HepG2 (cell line): ENCODE results near the gene SLC41A3. TPM values are rescaled to one million over a fixed set of nuclear protein-coding genes. Genes with fewer than 3 reads are reported as not detected.

Experiments used
- ATAC-seq: fragments of 200-7000 bp; cut with Tn5 transposase; 3 replicates; pipeline ENCODE4 v1.9.1; 2020; ENCODE audit warnings: mild to moderate bottlenecking, moderate library complexity
- BruUV-seq: library from RNA; stranded (reverse); fragments of 400-500 nt; replicated peaks from 2 replicates; lab custom pipeline; 2021; lab: Mats Ljungman, UMichigan
- CTCF ChIA-PET: fragments of 300-600 bp; formaldehyde crosslinking; extraction: SDS; loops from one replicate; lab custom pipeline; 2021; ENCODE audit warnings: low total read pairs, inconsistent platforms, low intra/inter-chr PET ratio; lab: Yijun Ruan, JAX
- POLR2A ChIA-PET: fragments of 350-600 bp; sonication (Branson Sonifier 250); formaldehyde crosslinking; loops from one replicate; lab custom pipeline; 2020; ENCODE audit warnings: antibody characterized with exemption, inconsistent platforms; lab: Yijun Ruan, JAX
- DNase-seq: peaks from one replicate; pipeline ENCODE4 v3.0.0-alpha.2; 2015; ENCODE audit warnings: low spot score
- FAIRE-seq: peaks from 3 replicates; lab custom pipeline; 2011; peaks lifted over from hg19 to GRCh38; lab: Jason Lieb, UNC
- H2AFZ ChIP-seq: one replicate; pipeline ENCODE4 v1.6.1; 2011; ENCODE audit warnings: low read length, inconsistent platforms
- H3K27ac ChIP-seq: fragments of 300-600 bp; 3 replicates; pipeline ENCODE4 v1.8.0; 2011; ENCODE audit warnings: mixed run types, mild to moderate bottlenecking, mixed read lengths, low read length, inconsistent platforms; ENCODE audit not compliant: insufficient read depth; ENCODE audit errors: extremely low read length
- H3K27me3 ChIP-seq, 2 experiments: fragments of 200-600 bp in 1 of 2; 2 replicates in 1 of 2; 3 replicates in 1 of 2; pipeline versions ENCODE4 v1.6.0 to v1.8.0; 2011; ENCODE audit warnings: low read length in 2 of 2, mild to moderate bottlenecking in 2 of 2, moderate library complexity in 2 of 2, inconsistent platforms in 1 of 2; ENCODE audit not compliant: insufficient read depth in 2 of 2, control insufficient read depth in 1 of 2
- H3K36me3 ChIP-seq, 2 experiments: fragments of 200-600 bp in 1 of 2; replicated peaks in 1 of 2; 2 replicates in 1 of 2; 3 replicates in 1 of 2; pipeline versions ENCODE4 v1.5.1 to v1.8.0; 2011; ENCODE audit warnings: low read length in 2 of 2, inconsistent platforms in 1 of 2; ENCODE audit not compliant: insufficient read depth in 2 of 2, control insufficient read depth in 1 of 2
- H3K4me1 ChIP-seq: 2 replicates; pipeline ENCODE4 v1.5.1; 2012; ENCODE audit warnings: low read length, inconsistent platforms; ENCODE audit not compliant: insufficient read depth
- H3K4me2 ChIP-seq: 2 replicates; pipeline ENCODE4 v1.6.0; 2011; ENCODE audit warnings: low read depth, low read length, inconsistent platforms
- H3K4me3 ChIP-seq, 3 experiments: fragments of 200-600 bp in 1 of 3; sonication (generic), shearing (Covaris generic) in 1 of 3; replicated peaks in 1 of 3; 2 replicates each; pipeline ENCODE4 v1.5.1; 2011 to 2016; ENCODE audit warnings: low read length in 3 of 3, inconsistent platforms in 2 of 3, low read depth in 2 of 3, mild to moderate bottlenecking in 2 of 3, control low read depth in 1 of 3, mixed read lengths in 1 of 3; ENCODE audit not compliant: insufficient read depth in 1 of 3
- H3K79me2 ChIP-seq: one replicate; pipeline ENCODE4 v1.6.1; 2011; ENCODE audit warnings: low read length, inconsistent platforms; ENCODE audit not compliant: insufficient read depth
- H3K9ac ChIP-seq: 2 replicates; pipeline ENCODE4 v1.6.0; 2011; ENCODE audit warnings: mild to moderate bottlenecking, low read depth, low read length, inconsistent platforms; ENCODE audit not compliant: insufficient read depth
- H3K9me3 ChIP-seq: 2 replicates; pipeline ENCODE4 v1.5.1; 2012; ENCODE audit warnings: mild to moderate bottlenecking, low read length
- H4K20me1 ChIP-seq: 2 replicates; pipeline ENCODE4 v1.6.0; 2011; ENCODE audit warnings: inconsistent platforms, mild to moderate bottlenecking, low read length, moderate library complexity; ENCODE audit not compliant: insufficient read depth
- ATM ChIP-seq: fragments of 450-650 bp; IDR thresholded peaks from 2 replicates; pipeline ENCODE4 v1.7.1; 2017; ENCODE audit warnings: mild to moderate bottlenecking, borderline replicate concordance
- EP300 ChIP-seq, 3 experiments: sonication (generic) in 1 of 3; formaldehyde crosslinking in 1 of 3; IDR thresholded peaks; 2 replicates each; pipeline versions ENCODE4 v1.5.1 to v1.6.1; 2011 to 2020; ENCODE audit warnings: low read depth in 2 of 3, low read length in 2 of 3, borderline replicate concordance in 1 of 3, improper control_type of control experiment in 1 of 3, mild to moderate bottlenecking in 1 of 3, missing genetic modification reagents in 1 of 3, moderate library complexity in 1 of 3
- ETV6 ChIP-seq: sonication (generic); formaldehyde crosslinking; conservative IDR thresholded peaks from 2 replicates; pipeline ENCODE4 v1.4.0; 2020; ENCODE audit warnings: missing genetic modification reagents
- HCFC1 ChIP-seq: fragments of 150-350 bp; IDR thresholded peaks from 2 replicates; pipeline ENCODE4 v1.6.1; 2014; ENCODE audit warnings: low read depth, low read length
- KLF9 ChIP-seq: IDR thresholded peaks from 2 replicates; pipeline ENCODE4 v1.6.1; 2016; ENCODE audit warnings: low read depth
- KMT2A ChIP-seq: sonication (generic); formaldehyde crosslinking; IDR thresholded peaks from 2 replicates; pipeline ENCODE4 v1.4.0; 2020; ENCODE audit warnings: missing genetic modification reagents
- RBM39 ChIP-seq: fragments of 200-400 bp; formaldehyde crosslinking; IDR thresholded peaks from one replicate; pipeline ENCODE4 v1.6.1; 2018; ENCODE audit warnings: antibody characterized with exemption, mild to moderate bottlenecking, low read depth, low read length; ENCODE audit not compliant: poor library complexity, severe bottlenecking
- TBL1XR1 ChIP-seq: fragments of 150-350 bp; IDR thresholded peaks from 2 replicates; pipeline ENCODE4 v1.6.1; 2014; ENCODE audit warnings: borderline replicate concordance, low read length; ENCODE audit not compliant: partially characterized antibody
- ZNF124 ChIP-seq: sonication (generic); formaldehyde crosslinking; IDR thresholded peaks from 2 replicates; pipeline ENCODE4 v1.4.0; 2020; ENCODE audit warnings: missing genetic modification reagents
- ZNF501 ChIP-seq: sonication (generic); formaldehyde crosslinking; IDR thresholded peaks from 2 replicates; pipeline ENCODE4 v1.5.1; 2020; ENCODE audit warnings: mild to moderate bottlenecking, moderate library complexity, missing genetic modification reagents
- ZNF709 ChIP-seq: sonication (generic); formaldehyde crosslinking; IDR thresholded peaks from 2 replicates; pipeline ENCODE4 v1.5.0; 2020; ENCODE audit warnings: mild to moderate bottlenecking, missing genetic modification reagents
- ZNF724P ChIP-seq: sonication (generic); formaldehyde crosslinking; IDR thresholded peaks from 2 replicates; pipeline ENCODE4 v1.8.0; 2022; ENCODE audit warnings: missing genetic modification reagents, borderline replicate concordance
- ZNF781 ChIP-seq: sonication (generic); formaldehyde crosslinking; IDR thresholded peaks from 2 replicates; pipeline ENCODE4 v1.5.1; 2020; ENCODE audit warnings: borderline replicate concordance, mild to moderate bottlenecking, missing genetic modification reagents; ENCODE audit errors: not compliant biosample characterization
- WGBS: methylation state at CpG from one replicate; pipeline ENCODE4 v1.1.6; 2017; ENCODE audit warnings: low lambda C conversion rate; 5-methylcytosine and 5-hydroxymethylcytosine counted together
- in situ Hi-C: cut with HindIII; loops from 2 replicates; pipeline ENCODE4 v1.10.0; 2017; ENCODE audit warnings: low pct_unique_long_range_greater_than_20kb; ENCODE audit not compliant: extremely low pct_ligation_motif_present
- intact Hi-C: fragments of 100-400 bp; cut with micrococcal nuclease; formaldehyde crosslinking; loops from one replicate; pipeline ENCODE4 v1.10.0; 2022; ENCODE audit not compliant: unreplicated experiment
- polyA plus RNA-seq, 8 experiments: library from polyadenylated mRNA; depleted of rRNA in 3 of 8; stranded (reverse) in 7 of 8; unstranded in 1 of 8; fragments of >200 nt; fragmentation: Illumina TruSeq in 4 of 8; extraction: Trizol in 4 of 8; gene quantifications; 2 replicates each; pipeline versions ENCODE4 v1.2.1 to v1.2.3, GENCODE V29; 2011 to 2016; ENCODE audit warnings: low read depth in 4 of 8, missing spikeins in 1 of 8, mixed read lengths in 1 of 8; ENCODE audit not compliant: insufficient read depth in 1 of 8
- total RNA-seq, 5 experiments: library from RNA; depleted of rRNA; stranded (reverse); fragments of >200 nt; fragmentation: Illumina TruSeq; extraction: Trizol; gene quantifications; 2 replicates each; pipeline ENCODE4 v1.2.3, GENCODE V29; 2016; ENCODE audit warnings: low read depth in 1 of 5
- TF ChIP-seq, protein P1 (sequence below): IDR thresholded peaks from 2 replicates; pipeline ENCODE4 v1.6.1; 2016; ENCODE audit warnings: missing compliant biosample characterization, missing genetic modification reagents, borderline replicate concordance
- TF ChIP-seq, protein P2 (sequence below): IDR thresholded peaks from 2 replicates; pipeline ENCODE4 v1.6.1; 2016; ENCODE audit warnings: low read depth, control low read depth
- TF ChIP-seq, protein P3 (sequence below): sonication (generic); formaldehyde crosslinking; IDR thresholded peaks from 2 replicates; pipeline ENCODE4 v1.5.0; 2020; ENCODE audit warnings: mild to moderate bottlenecking, low read depth, missing genetic modification reagents, borderline replicate concordance
- TF ChIP-seq, protein P4 (sequence below): sonication (generic); formaldehyde crosslinking; IDR thresholded peaks from 2 replicates; pipeline ENCODE4 v1.9.0; 2021; ENCODE audit warnings: missing genetic modification reagents, mild to moderate bottlenecking, borderline replicate concordance

The SLC41A3 gene
- total and polyA plus RNA-seq, 2 of the 13 experiments (the other 11 are each of a cell fraction or from before 2014, with no cell fraction given): 26.0 to 71.1 TPM

DNA sequence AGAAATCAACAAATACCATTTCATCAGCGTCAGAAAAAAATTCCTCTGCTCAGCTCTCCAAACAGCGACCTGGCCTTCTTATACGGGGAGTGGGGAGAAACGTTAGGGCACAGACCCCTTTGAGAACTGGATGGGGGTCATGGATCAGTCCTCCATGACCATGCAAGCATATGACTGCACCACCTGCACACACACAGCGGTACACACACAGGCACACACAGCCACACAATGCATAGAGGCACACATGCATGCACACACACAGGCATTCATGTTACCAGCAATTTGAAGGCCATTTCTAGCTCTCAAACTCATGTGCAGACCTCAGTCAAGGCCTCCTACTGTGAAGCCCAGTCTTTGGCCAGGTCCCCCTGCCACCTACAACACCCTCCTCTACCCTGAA, 50.2 kb downstream of the SLC41A3 start:
- no peaks in the 10 kb centered on the region for H3K27me3 ChIP-seq
- peaks cover 4% of the 10 kb centered on the region for H3K9me3 ChIP-seq
- H3K4me2 ChIP-seq: no peak overlapping the region
- no peak overlapping the region for H3K27ac ChIP-seq
- H3K9ac ChIP-seq: no peak overlapping the region
- POLR2A ChIA-PET: no interaction called here
- BruUV-seq: no TSS peak
- H4K20me1 ChIP-seq: no peaks in the 10 kb centered on the region
- no peak for DNase-seq
- CTCF ChIA-PET: no interaction called here
- ATAC-seq: no peak
- no peaks in the 10 kb centered on the region; a peak in 3 of 5 replicates for H3K36me3 ChIP-seq
- TF ChIP-seq ZNF724P (no peak), ATM (no peak), EP300 (IDR thresholded peaks at IDR 0.05; ENCODE audit: low read depth in 2 of 2, low read length in 2 of 2) (no peak), EP300 (CRISPR knock-in tag; IDR thresholded peaks at IDR 0.05; ENCODE audit: borderline replicate concordance) (no peak), RBM39 (no peak), HCFC1 (no peak), KMT2A (CRISPR knock-in tag) (no peak), ETV6 (CRISPR knock-in tag) (no peak), ZNF124 (CRISPR knock-in tag) (no peak), KLF9 (no peak), ZNF501 (no peak), TBL1XR1 (no peak), ZNF781 (CRISPR knock-in tag) (no peak), ZNF709 (CRISPR knock-in tag) (no peak)
- TF ChIP-seq, protein P1, sequence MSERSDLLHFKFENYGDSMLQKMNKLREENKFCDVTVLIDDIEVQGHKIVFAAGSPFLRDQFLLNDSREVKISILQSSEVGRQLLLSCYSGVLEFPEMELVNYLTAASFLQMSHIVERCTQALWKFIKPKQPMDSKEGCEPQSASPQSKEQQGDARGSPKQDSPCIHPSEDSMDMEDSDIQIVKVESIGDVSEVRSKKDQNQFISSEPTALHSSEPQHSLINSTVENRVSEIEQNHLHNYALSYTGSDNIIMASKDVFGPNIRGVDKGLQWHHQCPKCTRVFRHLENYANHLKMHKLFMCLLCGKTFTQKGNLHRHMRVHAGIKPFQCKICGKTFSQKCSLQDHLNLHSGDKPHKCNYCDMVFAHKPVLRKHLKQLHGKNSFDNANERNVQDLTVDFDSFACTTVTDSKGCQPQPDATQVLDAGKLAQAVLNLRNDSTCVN: no peak
- TF ChIP-seq, protein P2, sequence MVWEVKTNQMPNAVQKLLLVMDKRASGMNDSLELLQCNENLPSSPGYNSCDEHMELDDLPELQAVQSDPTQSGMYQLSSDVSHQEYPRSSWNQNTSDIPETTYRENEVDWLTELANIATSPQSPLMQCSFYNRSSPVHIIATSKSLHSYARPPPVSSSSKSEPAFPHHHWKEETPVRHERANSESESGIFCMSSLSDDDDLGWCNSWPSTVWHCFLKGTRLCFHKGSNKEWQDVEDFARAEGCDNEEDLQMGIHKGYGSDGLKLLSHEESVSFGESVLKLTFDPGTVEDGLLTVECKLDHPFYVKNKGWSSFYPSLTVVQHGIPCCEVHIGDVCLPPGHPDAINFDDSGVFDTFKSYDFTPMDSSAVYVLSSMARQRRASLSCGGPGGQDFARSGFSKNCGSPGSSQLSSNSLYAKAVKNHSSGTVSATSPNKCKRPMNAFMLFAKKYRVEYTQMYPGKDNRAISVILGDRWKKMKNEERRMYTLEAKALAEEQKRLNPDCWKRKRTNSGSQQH (CRISPR knock-in tag): no peak
- TF ChIP-seq, protein P3, sequence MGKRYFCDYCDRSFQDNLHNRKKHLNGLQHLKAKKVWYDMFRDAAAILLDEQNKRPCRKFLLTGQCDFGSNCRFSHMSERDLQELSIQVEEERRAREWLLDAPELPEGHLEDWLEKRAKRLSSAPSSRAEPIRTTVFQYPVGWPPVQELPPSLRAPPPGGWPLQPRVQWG: no peak
- TF ChIP-seq, protein P4, sequence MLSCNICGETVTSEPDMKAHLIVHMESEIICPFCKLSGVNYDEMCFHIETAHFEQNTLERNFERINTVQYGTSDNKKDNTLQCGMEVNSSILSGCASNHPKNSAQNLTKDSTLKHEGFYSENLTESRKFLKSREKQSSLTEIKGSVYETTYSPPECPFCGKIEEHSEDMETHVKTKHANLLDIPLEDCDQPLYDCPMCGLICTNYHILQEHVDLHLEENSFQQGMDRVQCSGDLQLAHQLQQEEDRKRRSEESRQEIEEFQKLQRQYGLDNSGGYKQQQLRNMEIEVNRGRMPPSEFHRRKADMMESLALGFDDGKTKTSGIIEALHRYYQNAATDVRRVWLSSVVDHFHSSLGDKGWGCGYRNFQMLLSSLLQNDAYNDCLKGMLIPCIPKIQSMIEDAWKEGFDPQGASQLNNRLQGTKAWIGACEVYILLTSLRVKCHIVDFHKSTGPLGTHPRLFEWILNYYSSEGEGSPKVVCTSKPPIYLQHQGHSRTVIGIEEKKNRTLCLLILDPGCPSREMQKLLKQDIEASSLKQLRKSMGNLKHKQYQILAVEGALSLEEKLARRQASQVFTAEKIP (CRISPR knock-in tag): no peak
- in situ Hi-C loops (no loop called here), intact Hi-C loops (no loop called here)
- no peaks in the 10 kb centered on the region for H3K4me1 ChIP-seq
- WGBS: 91% methylated on average over 4 of the region's 5 CpGs
- FAIRE-seq: no peak
- no peak overlapping the region for H3K4me3 ChIP-seq
- H3K79me2 ChIP-seq: no peaks in the 10 kb centered on the region
- no peak overlapping the region for H2AFZ ChIP-seq
